ENCODE data around the gene NUTF2.

Gene NUTF2

DNA sequence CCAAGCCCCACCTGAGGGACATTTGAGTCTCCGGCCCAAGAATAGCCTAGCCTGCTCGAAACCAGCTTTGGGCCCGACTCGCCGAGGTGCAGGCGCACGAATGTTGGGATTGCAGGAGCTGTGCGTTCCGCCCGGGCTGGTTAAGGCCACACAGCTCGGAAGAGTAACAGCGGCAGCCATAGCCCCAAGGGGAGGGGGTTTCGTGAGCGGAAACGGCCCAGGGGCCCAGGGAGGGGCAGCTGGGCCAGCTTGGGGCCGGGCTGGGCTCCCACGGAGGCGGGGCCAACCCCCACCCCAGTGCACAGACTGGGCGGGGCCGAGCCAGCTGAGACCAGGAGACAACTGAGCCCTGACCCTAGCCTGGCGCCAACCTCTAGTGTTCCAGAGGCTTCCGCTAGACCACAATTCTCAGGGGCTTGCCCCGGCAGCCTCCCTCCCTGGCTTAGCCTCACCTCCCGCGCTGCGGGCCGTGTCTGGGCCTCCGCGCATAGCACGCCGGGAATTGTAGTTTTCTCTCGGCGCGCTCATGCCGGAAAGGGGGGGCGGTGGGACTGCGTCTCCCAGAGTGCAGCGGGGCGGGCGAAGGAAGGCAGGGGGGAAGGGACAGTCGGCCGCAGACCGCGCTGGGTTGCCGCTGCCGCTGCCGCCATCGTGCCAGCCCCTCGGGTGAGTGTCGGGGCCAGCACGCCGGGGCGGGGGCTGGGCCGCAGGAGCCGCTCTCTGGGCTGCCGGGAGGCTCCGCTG, at the start of gene NUTF2:
Gene NUTF2 (plus strand): TSS at position 614 of the 744 bp plus-strand sequence. CDS start 18,198 bp downstream, outside the sequence.
- peak within 1 kb of the TSS; percentile 88 for H3K4me3 ChIP-seq (ENCODE audit: control insufficient read depth, low read depth, low read length)
- peak; percentile 88 for DNase-seq (ENCODE audit: low read depth)
- TF ChIP-seq, protein P1, sequence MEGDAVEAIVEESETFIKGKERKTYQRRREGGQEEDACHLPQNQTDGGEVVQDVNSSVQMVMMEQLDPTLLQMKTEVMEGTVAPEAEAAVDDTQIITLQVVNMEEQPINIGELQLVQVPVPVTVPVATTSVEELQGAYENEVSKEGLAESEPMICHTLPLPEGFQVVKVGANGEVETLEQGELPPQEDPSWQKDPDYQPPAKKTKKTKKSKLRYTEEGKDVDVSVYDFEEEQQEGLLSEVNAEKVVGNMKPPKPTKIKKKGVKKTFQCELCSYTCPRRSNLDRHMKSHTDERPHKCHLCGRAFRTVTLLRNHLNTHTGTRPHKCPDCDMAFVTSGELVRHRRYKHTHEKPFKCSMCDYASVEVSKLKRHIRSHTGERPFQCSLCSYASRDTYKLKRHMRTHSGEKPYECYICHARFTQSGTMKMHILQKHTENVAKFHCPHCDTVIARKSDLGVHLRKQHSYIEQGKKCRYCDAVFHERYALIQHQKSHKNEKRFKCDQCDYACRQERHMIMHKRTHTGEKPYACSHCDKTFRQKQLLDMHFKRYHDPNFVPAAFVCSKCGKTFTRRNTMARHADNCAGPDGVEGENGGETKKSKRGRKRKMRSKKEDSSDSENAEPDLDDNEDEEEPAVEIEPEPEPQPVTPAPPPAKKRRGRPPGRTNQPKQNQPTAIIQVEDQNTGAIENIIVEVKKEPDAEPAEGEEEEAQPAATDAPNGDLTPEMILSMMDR (conservative IDR thresholded peaks at IDR 0.05; ENCODE audit: control insufficient read depth, insufficient read depth, low read depth, low read length), result no peak

DNA sequence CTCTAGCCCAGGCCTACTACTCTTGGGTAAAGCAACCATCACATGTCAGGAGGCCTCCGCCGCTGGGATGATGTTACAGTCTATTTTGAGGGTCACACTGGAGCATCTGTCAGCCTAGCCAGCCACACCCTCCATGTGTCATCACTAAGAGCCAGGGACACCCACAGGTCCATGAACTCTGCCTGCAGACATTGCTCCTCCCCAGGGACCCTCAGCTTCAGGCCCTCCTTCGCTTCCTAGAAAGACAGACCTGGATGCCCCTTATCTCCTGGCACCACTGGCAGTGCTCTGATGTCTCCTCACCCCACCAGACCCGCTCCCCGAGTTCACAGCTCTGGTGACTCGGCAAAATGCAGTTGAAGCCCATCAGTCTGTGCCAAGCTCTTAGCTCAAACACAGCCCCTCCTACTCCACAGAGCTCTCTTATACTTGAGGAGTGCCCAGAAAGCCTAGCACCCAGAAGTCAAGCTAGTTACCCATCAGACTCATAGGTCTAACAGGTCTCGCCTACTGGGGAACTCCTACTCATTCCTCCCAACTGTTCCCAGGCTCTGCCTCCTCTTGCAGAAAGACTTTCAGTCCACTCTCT, 46.3 kb upstream of the NUTF2 start:
- H3K4me3 ChIP-seq (ENCODE audit: control insufficient read depth, low read depth, low read length), result no peak overlapping the region
- peak; percentile 38 for DNase-seq (ENCODE audit: low read depth)
- TF ChIP-seq, protein P1 (conservative IDR thresholded peaks at IDR 0.05; ENCODE audit: control insufficient read depth, insufficient read depth, low read depth, low read length), result no peak

DNA sequence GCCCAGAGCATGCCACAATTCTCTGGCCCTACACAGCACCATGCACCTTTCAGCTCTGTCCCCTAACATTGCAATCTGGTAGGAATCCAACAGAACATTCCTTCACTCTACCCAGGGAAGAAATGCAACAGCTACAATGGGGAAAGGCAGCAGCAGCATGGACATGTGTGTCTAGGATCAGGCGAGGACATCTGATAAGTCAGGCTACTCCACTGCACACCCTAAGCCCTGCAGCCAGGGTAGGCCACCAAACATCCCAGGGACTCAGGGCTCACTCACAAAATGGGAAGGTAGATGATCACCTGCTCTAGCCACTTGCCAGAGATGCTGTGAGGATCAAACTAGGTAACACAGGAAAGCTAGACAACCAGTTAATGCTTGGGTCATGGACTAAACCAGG, 45.5 kb upstream of the NUTF2 start:
- H3K4me3 ChIP-seq (ENCODE audit: control insufficient read depth, low read depth, low read length), result no peak overlapping the region
- no peak for DNase-seq (ENCODE audit: low read depth)
- TF ChIP-seq, protein P1 (conservative IDR thresholded peaks at IDR 0.05; ENCODE audit: control insufficient read depth, insufficient read depth, low read depth, low read length), result no peak

DNA sequence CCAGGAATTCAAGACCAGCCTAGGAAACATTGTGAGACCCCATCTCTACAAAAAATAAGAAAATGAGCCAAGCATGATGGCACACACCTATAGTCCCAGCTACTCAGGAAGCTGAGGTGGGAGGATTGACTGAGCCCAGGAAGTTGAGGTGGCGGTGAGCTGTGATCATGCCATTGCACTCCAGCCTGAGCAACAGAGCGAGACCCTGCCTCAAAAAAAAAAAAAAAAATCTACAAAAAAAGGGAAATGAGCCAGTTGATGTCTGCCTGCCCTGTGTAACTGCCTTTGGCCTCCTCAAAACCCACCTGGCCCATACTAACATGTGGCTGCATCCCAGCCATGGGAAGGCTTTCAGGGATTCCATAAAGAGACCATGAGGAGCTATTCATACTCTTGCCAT, 44.9 kb upstream of the NUTF2 start:
- H3K4me3 ChIP-seq (ENCODE audit: control insufficient read depth, low read depth, low read length), result no peak overlapping the region
- no peak for DNase-seq (ENCODE audit: low read depth)
- TF ChIP-seq, protein P1 (conservative IDR thresholded peaks at IDR 0.05; ENCODE audit: control insufficient read depth, insufficient read depth, low read depth, low read length), result no peak

DNA sequence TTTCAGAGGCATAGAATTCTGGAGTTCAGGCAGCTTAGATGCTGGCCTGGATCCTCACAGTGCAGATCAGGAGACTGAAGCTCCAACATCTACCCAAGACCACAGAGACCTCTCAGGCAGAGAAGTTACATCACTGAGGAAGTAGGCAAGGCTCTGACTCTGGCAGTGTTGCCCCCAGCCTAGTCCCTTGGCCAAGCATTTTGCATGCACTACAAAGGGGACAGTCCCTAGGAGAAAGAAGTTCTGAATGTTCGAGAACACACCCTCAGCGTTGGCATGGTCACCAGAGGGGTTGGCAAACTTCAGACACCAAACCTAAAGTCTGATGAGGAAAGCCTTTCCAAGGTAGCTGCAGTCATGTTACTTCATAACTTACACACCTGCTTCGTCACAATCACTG, 42.8 kb upstream of the NUTF2 start:
- H3K4me3 ChIP-seq (ENCODE audit: control insufficient read depth, low read depth, low read length), result no peak overlapping the region
- TF ChIP-seq, protein P1 (conservative IDR thresholded peaks at IDR 0.05; ENCODE audit: control insufficient read depth, insufficient read depth, low read depth, low read length), result no peak
- DNase-seq (ENCODE audit: low read depth), result no peak

DNA sequence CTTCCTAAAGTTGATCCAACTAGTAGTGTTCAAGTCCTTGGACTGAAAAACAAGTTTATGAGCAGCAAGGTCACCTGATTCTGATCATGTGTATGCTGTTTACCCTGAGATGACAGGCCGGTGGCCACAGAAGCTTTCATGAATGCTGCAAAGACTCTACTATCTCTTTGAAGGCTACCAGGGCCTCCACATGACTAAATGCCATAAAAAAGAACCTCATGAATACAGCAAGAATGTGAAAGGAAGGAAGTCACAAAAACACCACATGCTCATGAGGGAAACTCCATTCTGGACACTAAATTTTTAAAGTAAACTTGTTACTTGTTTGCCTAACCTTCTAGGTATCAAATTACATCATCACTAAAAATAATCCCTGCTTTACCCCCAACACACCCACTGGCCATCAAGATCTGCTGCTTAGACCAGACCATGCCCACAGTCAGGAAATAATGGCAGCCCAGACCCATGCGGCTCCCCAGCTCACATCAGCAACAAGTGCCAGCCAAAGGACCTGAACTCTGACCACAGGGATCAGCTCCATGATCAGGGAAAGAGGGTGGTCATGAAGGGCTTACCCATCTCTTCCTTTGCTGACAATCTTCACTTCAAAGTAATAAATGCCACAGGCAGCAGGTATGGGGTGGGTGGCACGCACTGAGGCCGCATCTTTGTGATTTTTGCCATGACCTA, 41.7 kb upstream of the NUTF2 start:
- peak overlapping the region; percentile 94 for H3K4me3 ChIP-seq (ENCODE audit: control insufficient read depth, low read depth, low read length)
- TF ChIP-seq, protein P1 (conservative IDR thresholded peaks at IDR 0.05; ENCODE audit: control insufficient read depth, insufficient read depth, low read depth, low read length), result no peak
- no peak for DNase-seq (ENCODE audit: low read depth)
